ENCODE measurements around the gene MINAR2.

The MINAR2 gene

DNA sequence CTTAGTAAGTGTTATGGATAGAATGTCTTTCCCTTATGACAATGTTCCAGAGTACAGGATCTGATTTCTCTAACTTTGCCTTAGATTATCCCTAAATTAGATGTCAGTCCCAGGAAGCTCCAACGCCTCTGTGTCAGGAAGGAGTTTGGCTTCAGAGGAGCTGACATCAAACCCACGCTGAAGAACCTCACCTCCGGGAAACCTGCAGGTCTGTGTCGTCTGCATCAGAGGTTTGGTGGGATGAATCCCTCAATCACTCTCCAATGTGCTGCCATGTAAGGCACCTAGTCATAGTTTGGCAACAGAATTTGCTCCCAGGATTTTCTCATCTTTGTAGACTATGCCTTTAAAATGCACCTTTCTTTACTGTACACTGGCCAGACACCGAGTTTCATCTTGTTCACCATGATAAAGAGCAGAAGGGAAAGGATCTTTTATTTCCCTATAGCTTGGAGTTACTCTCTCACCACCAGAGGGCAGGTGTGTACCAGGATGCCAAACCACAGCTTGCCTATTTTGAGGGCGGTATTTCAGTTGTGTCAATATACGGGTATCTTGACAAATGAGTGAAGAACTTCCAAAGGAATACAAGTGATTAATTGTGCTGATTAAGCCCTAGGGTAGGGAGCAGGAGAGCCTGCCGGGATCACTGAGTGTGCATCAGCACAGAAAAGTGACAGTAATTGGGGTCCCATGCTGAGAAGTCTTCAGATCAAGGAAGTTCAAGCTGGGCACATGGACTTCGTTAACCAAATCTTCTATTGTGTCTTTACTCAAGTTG, 23.4 kb downstream of the MINAR2 start:
- peak; percentile 63 for DNase-seq (ENCODE audit: low read depth)

DNA sequence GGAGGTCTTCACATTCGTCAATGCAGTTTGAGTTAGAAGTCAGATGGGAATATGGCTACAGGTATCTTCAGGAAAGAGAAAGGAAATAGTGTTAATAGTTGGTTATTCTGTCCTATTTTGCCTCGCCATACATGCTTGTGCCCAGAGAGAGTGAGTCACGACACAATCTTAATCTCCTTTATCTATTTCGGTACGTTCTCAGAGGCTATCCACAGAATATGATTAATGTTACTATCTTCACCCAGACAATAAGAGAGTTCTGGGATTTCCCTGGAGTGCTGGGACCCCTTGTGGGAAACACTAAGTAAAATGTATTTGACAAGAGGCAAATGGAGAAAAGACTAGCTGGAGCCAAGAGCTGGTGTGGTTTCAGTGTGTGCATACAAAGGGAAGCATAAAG, 25.5 kb downstream of the MINAR2 start:
- no peak for DNase-seq (ENCODE audit: low read depth)

DNA sequence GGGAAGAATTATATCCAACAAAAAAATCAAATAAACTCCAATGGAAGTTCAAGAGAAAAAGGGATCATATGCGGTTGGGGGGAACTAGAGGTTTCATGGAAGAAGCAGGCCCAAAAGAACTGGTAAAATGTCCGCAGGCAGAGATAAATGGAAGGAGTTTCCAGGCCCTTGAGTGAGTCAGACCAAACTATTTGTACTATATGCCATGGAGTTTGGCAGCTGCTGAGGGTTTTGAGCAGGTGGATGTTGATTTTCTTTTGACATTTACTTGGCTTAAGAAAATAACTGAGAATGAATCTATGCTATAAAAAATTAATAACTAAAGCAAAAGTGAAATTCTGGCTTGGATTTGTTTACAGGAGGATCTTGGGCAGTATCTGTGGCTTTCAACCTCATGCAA, 33.7 kb downstream of the MINAR2 start:
- DNase-seq (ENCODE audit: low read depth), result no peak

DNA sequence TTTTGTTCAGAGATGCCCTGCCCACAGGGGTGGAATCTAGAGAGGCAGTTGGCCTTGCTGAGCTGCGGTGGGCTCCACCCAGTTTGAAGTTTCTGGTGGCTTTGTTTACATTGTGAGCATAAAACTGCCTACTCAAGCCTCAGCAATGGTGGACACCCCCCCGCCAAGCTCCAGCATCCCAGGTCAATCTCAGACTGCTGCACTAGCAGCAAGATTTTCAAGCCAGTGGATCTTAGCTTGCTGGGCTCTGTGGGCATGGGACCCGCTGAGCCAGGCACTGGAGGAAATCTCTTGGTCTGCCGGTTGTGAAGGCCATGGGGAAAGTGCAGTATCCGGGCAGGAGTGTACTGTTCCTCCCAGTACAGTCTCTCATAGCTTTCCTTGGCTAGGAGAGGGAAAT, 55.5 kb downstream of the MINAR2 start:
- no peak for DNase-seq (ENCODE audit: low read depth)

DNA sequence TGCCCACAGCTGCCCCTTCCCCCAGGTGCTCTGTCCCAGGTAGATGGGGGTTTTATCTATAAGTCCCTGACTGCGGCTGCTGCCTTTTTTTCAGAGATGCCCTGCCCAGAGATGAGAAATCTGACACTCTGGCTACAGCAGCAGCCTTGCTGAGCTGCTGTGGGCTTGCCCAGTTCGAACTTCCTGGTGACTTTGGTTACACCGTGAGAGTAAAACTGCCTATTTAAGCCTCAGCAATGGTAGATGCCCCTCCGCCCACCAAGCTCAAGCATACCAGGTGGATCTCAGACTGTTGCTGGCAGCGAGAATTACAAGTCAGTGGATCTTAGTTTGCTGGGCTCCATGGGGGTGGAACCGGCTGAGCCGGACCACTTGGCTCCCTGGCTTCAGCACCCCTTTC, 56.8 kb downstream of the MINAR2 start:
- no peak for DNase-seq (ENCODE audit: low read depth)

DNA sequence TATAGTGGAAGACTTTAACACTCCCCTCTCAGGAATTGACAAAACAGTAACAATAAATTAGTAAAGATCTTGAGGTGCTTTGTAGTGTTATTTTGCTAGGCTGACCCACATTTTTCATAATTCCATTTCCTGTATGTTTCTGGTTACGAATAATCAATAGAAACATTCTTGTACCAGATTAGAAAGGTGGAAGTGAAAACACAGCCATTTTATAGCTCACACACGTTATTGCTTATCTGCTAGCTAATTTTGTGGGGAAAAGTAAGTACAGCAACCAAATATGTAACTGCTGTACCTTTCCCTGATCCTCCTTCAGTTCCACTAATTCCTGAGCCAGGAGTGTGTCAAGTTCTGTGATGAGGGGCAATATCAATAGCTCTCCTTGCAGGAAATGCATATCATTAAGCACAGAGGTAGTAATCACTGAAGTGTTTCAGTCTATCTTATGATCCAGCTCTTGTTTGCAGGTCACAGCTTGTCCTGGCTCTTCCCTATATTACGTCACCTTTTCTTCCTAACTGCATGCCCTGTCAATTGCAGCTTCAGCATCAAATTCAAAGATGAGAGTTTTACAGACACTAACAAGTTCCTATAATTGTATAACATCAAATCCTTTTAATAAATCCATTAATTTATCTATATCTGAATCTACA, 59.4 kb downstream of the MINAR2 start:
- DNase-seq (ENCODE audit: low read depth), result no peak
